ENCODE data around the gene LZTS3. TPM values are rescaled to one million over a fixed set of nuclear protein-coding genes. Genes with fewer than 3 reads are reported as not detected.
"Not testable (repeated sequence)": the region's sequence is repeated elsewhere in the genome, so short reads cannot be mapped to it uniquely, and the experiment has no call there.

LZTS3 gene
- total RNA-seq (10 to 100 TPM; 15.7 to 19.1 TPM), total RNA-seq (8.7 to 13.8 reads per million in 2 donors)

DNA sequence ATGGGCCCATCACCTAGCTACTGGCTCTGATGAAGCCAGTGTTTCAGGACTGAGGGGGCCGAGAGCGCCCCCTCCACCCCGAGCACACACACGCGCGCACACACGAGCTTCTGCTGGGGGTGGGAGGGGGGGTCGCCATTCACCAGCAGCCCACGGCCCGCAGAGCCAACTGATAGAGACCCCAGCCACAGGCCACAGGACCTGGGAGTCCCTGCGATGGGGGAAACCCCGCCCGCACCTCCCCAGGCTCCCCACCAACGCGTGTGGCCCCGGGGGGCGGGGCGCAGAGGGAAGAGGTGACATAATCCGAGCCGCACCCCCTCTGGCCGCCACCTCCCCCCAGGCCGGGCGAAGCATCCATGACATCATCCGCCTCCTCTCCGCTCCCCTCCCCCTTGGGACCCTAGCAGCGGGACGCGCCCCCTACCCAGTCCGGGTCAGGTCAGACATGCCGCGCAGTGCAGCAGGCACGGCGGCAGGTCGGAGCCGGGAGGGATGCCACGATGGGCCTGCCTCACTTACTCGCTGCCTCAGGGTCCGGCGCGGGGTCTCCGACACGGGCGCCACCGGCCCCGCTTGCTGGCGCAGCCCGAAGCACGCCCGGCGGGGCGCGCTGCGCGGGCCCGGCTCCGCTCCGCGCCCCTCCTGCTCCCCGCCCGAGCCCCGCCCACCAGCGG lies at the start of gene LZTS3:
LZTS3 (minus strand) TSS at position 617 of the 677 bp plus-strand sequence. CDS start 6,386 bp downstream, outside the sequence.
- peak within 1 kb of the TSS; percentile 59 for H3K27ac Mint-ChIP-seq
- H3K27me3 Mint-ChIP-seq, result peaks cover 34% of the 10 kb centered on the region

GRCh38 chr20:3221398-3222226 lies 48.3 kb upstream of the LZTS3 start:
- peak overlapping the region; percentile 67 for H3K27ac Mint-ChIP-seq
- ATAC-seq (no peak), DNase-seq (no peak)
- no peaks in the 10 kb centered on the region for H3K9me3 ChIP-seq (ENCODE audit: control insufficient read depth, low read length, poor library complexity, severe bottlenecking)
- no peaks in the 10 kb centered on the region for H3K4me1 Mint-ChIP-seq
- H3K36me3 Mint-ChIP-seq (ENCODE audit: low read depth), result peaks cover 4% of the 10 kb centered on the region
- no peaks in the 10 kb centered on the region for H3K27me3 Mint-ChIP-seq
- no peak overlapping the region for H3K4me3 Mint-ChIP-seq

More for the DNA sequence above, at the start of gene LZTS3:
- DNase-seq, result peak; percentile 89 to 90 (median 89)
- H3K9me3 ChIP-seq (ENCODE audit: control insufficient read depth, low read length, poor library complexity, severe bottlenecking), result no peaks in the 10 kb centered on the region
- peak; percentile 91 for ATAC-seq
- Mint-ChIP-seq H3K36me3 (ENCODE audit: low read depth) (no peaks in the 10 kb centered on the region), H3K4me1 (peaks cover 27% of the 10 kb centered on the region), H3K4me3 (peak within 1 kb of the TSS; percentile 90)

GRCh38 chr20:3218307-3218988 lies 45.1 kb upstream of the LZTS3 start:
- Mint-ChIP-seq H3K4me1 (peaks cover 1% of the 10 kb centered on the region), H3K4me3 (no peak overlapping the region), H3K27ac (no peak overlapping the region), H3K27me3 (no peaks in the 10 kb centered on the region), H3K36me3 (ENCODE audit: low read depth) (peaks cover 4% of the 10 kb centered on the region)
- DNase-seq (peak; percentile 52 to 76 (median 60)), ATAC-seq (peak; percentile 93)
- H3K9me3 ChIP-seq (ENCODE audit: control insufficient read depth, low read length, poor library complexity, severe bottlenecking), result no peaks in the 10 kb centered on the region

DNA sequence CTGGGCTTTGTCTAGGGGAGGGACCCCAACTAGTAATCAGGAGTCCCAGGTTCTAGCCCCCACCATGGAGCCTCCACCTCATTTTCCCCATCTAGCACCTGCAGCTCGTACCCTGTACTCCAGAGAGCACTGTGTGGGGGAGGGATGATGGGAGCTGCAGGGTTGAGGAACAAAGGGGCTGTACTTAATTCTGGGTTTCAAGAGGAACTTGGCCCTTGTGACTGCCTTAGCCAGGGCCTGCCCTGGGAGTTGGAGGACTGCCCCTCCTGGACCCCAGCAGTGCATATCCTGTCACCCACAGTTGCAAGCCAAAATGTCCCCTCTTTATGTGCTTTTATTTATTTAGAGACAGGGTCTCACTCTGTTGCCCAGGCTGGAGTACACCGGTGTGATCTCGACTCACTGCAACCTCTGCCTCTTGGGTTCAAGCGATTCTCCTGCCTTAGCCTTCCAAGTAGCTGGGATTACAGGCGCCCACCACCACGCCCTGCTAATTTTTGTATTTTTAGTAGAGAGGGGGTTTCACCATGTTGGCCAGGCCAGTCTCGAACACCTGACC lies 42.1 kb upstream of the LZTS3 start:
- not testable (repeated sequence) for H3K36me3 Mint-ChIP-seq (ENCODE audit: low read depth); H3K4me3 Mint-ChIP-seq; H3K27me3 Mint-ChIP-seq; H3K9me3 ChIP-seq (ENCODE audit: control insufficient read depth, low read length, poor library complexity, severe bottlenecking); H3K27ac Mint-ChIP-seq; DNase-seq; ATAC-seq; H3K4me1 Mint-ChIP-seq

GRCh38 chr20:3213226-3213625 lies 39.9 kb upstream of the LZTS3 start:
- Mint-ChIP-seq H3K27ac (no peak overlapping the region), H3K27me3 (no peaks in the 10 kb centered on the region), H3K36me3 (ENCODE audit: low read depth) (peaks cover 6% of the 10 kb centered on the region), H3K4me1 (peaks cover 24% of the 10 kb centered on the region), H3K4me3 (no peak overlapping the region)
- DNase-seq (no peak), ATAC-seq (no peak)
- H3K9me3 ChIP-seq (ENCODE audit: control insufficient read depth, low read length, poor library complexity, severe bottlenecking), result no peaks in the 10 kb centered on the region

GRCh38 chr20:3210346-3210745 lies 37.0 kb upstream of the LZTS3 start:
- H3K27me3 Mint-ChIP-seq, result no peaks in the 10 kb centered on the region
- ATAC-seq (no peak), DNase-seq (no peak)
- H3K36me3 Mint-ChIP-seq (ENCODE audit: low read depth), result peaks cover 6% of the 10 kb centered on the region
- peaks cover 24% of the 10 kb centered on the region for H3K4me1 Mint-ChIP-seq
- H3K27ac Mint-ChIP-seq, result peak overlapping the region; percentile 29
- no peaks in the 10 kb centered on the region for H3K9me3 ChIP-seq (ENCODE audit: control insufficient read depth, low read length, poor library complexity, severe bottlenecking)
- peak overlapping the region; percentile 99 for H3K4me3 Mint-ChIP-seq

DNA sequence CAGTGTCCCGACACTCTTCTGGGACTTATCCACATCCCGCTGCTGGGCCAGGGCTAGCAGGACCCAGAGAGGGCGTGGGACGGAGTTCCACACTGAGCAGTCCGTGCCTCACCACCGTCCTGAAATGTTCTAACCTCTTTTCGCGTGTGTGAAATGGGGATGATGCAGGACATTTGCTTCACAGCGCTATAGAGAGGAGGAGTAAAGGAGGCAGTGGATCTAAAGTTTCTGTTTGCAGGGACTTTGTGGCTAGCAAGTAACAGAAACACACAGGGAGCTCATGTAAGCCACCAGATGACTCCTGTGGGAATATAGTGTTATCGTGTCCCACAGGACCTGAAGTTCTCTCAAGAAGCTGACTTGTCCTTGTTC lies 36.6 kb upstream of the LZTS3 start:
- no peaks in the 10 kb centered on the region for H3K9me3 ChIP-seq (ENCODE audit: control insufficient read depth, low read length, poor library complexity, severe bottlenecking)
- peak overlapping the region; percentile 99 for H3K4me3 Mint-ChIP-seq
- peaks cover 24% of the 10 kb centered on the region for H3K4me1 Mint-ChIP-seq
- peak overlapping the region; percentile 97 for H3K27ac Mint-ChIP-seq
- H3K36me3 Mint-ChIP-seq (ENCODE audit: low read depth), result peaks cover 6% of the 10 kb centered on the region
- no peaks in the 10 kb centered on the region for H3K27me3 Mint-ChIP-seq
- ATAC-seq, result peak; percentile 37
- DNase-seq, result no peak

GRCh38 chr20:3209257-3209945 lies 36.1 kb upstream of the LZTS3 start, which contains the start of gene ITPA:
TSS of gene ITPA (plus strand) at chr20:3209498. CDS start at chr20:3209552, 54 bp downstream.
- peak; percentile 14 to 46 (median 34) for DNase-seq
- ATAC-seq, result peak; percentile 32
- no peaks in the 10 kb centered on the region for H3K9me3 ChIP-seq (ENCODE audit: control insufficient read depth, low read length, poor library complexity, severe bottlenecking)
- Mint-ChIP-seq H3K27me3 (no peaks in the 10 kb centered on the region), H3K36me3 (ENCODE audit: low read depth) (peaks cover 6% of the 10 kb centered on the region), H3K27ac (peak within 1 kb of the TSS; percentile 97), H3K4me1 (peaks cover 26% of the 10 kb centered on the region), H3K4me3 (peak within 1 kb of the TSS; percentile 99)

DNA sequence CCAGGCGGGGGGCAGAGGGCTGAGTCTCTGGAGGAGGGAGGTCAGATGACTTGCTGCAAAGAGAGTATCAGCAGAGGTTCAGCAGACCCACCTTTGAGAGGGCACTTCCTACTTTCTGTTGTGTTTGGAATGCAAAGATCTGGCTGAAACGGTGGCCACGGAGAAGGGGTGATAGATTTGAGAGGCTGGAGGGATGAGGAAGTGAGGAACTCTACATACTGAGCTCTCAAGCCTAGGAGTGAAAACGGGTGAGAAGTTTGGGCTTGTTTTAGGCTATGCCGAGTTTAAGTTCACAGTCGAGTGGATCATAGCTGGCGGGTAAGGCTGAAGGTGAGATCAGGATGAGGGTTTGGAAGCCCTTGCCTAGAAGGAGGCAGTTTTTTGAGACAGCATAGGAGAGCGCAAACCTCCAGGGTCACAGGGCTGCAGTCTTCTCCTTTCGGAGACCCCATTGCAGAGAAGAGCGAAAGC lies 35.5 kb upstream of the LZTS3 start:
- no peaks in the 10 kb centered on the region for H3K27me3 Mint-ChIP-seq
- peak overlapping the region; percentile 99 for H3K4me3 Mint-ChIP-seq
- no peaks in the 10 kb centered on the region for H3K9me3 ChIP-seq (ENCODE audit: control insufficient read depth, low read length, poor library complexity, severe bottlenecking)
- H3K4me1 Mint-ChIP-seq, result peaks cover 29% of the 10 kb centered on the region
- ATAC-seq, result no peak
- peak overlapping the region; percentile 97 for H3K27ac Mint-ChIP-seq
- no peak for DNase-seq
- peaks cover 6% of the 10 kb centered on the region for H3K36me3 Mint-ChIP-seq (ENCODE audit: low read depth)

- Mint-ChIP-seq H3K27ac (peak within 1 kb of the TSS; percentile 97), H3K4me3 (peak within 1 kb of the TSS; percentile 95), H3K36me3 (ENCODE audit: low read depth) (peaks cover 6% of the 10 kb centered on the region), H3K4me1 (peaks cover 26% of the 10 kb centered on the region), H3K27me3 (no peaks in the 10 kb centered on the region)
- H3K9me3 ChIP-seq (ENCODE audit: control insufficient read depth, low read length, poor library complexity, severe bottlenecking), result no peaks in the 10 kb centered on the region
- ATAC-seq (peak; percentile 90), DNase-seq (peak; percentile 78 to 87 (median 85))
Measured at GRCh38 chr20:3204124-3204794, 30.9 kb upstream of the LZTS3 start, which contains the start of gene DDRGK1. TSS of gene DDRGK1 (minus strand) at chr20:3204682. CDS start at chr20:3204627, 55 bp downstream.

- peak; percentile 16 for ATAC-seq
- Mint-ChIP-seq H3K27ac (peak overlapping the region; percentile 97), H3K27me3 (no peaks in the 10 kb centered on the region), H3K4me3 (peak overlapping the region; percentile 95), H3K36me3 (ENCODE audit: low read depth) (peaks cover 8% of the 10 kb centered on the region), H3K4me1 (peaks cover 26% of the 10 kb centered on the region)
- DNase-seq, result no peak
- H3K9me3 ChIP-seq (ENCODE audit: control insufficient read depth, low read length, poor library complexity, severe bottlenecking), result no peaks in the 10 kb centered on the region
Measured at GRCh38 chr20:3203315-3204123, 30.2 kb upstream of the LZTS3 start.
